NCI-H1930 (cell line): ENCODE results near the gene WFDC1.
A peak's percentile ranks its signal among the peaks of the same experiment; 100 is the strongest.

Experiments used
- DNase-seq, 2 experiments: peaks; one replicate each; lab custom pipeline; 2025; lab: John Stamatoyannopoulos, UW

Gene WFDC1

DNA sequence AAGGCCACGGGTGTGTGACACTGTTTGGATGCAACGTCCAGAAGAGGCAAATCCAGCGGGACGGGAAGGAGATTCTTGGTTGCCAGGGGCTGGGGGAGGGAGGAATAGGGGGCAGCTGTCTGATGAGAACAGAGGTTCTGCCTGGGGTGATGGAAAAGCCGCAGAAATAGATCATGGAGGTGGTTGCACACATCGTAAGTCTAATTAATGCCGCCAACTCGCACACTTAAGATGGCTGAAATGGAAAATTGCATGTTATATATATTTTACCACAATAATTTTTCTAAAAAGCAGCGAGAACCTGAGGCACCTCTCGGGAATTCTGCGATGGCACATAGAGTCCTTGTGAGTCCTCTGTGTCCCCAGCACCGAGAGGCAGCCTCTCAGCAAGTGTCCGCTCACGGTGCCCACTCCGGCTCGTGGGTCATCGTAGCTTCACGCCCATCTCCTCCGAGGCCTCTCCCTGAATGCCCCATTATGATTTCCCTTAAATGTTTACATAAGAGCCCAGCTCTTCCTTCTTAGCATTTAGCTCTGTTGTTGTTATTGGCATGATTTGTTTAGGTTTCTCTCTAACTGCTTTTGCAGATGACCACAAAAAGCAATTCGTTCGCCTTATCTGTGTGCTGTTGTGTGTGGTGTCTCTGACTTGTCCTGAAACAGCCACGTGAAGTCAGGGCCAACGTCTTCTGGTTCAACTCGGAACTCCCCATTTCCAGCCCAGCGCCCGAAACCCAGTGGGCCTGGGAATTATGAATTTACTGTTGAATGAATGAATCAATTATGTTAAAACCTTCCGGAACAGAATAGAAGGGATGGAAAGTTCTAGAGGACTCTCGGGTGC is 7.7 kb downstream of the WFDC1 start:
- no peak for DNase-seq

DNA sequence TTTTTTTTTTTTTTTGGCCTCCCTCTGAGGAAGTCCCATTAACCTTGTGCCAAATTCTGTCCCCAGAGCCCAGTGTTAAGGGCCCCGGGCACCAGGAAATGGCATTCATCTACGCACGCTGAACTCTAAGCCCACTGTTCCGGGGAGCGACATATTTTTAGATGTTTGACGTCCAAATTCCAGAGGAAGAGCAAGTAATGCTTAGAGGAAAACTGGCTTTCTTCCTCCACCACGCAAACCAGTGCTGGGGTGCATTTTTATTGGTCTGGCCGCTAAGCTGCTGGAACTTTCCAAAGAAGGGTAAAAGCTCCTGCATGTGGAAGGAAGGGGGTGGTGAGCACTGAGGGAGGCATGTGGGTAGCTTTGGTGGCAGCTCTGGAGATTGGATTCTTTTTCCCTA is 8.3 kb downstream of the WFDC1 start:
- DNase-seq: no peak

DNA sequence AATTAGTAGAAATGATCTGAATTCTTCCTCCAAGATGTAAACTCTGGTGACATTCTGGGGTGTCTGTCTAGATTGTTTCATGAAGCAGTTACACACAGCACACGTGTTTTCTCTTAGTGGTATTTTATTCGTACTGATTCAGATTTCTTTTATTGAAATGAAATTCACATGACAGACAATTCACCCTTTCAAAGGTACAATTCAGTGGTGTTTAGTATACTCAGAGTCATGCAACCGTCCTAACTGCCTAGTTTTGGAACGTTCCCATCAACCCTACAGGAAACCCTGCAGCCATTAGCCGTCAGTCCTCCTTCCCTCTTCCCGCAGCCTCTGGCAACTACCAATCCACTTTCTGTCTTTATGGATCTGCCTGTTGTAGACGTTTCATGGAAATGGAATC is 8.8 kb downstream of the WFDC1 start:
- no peak for DNase-seq

DNA sequence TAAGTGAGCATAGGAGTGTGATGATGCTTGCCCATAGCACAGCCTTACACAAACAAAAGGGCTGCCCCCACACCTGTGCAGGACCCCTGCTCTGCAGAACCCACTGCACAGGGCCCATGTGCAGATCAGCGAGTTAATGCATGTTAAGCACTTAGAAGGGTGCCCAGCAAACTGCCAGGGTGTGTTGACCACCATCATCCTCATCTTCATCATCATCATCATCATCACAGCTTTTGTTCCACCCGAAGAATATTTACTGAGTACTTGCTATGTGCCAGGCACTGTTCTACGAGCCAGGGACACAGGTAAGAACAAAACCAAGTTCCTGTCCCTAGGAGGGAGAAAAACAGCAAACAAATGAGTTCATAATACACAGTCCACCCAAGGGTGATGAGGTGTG is 11.9 kb downstream of the WFDC1 start:
- DNase-seq: no peak

DNA sequence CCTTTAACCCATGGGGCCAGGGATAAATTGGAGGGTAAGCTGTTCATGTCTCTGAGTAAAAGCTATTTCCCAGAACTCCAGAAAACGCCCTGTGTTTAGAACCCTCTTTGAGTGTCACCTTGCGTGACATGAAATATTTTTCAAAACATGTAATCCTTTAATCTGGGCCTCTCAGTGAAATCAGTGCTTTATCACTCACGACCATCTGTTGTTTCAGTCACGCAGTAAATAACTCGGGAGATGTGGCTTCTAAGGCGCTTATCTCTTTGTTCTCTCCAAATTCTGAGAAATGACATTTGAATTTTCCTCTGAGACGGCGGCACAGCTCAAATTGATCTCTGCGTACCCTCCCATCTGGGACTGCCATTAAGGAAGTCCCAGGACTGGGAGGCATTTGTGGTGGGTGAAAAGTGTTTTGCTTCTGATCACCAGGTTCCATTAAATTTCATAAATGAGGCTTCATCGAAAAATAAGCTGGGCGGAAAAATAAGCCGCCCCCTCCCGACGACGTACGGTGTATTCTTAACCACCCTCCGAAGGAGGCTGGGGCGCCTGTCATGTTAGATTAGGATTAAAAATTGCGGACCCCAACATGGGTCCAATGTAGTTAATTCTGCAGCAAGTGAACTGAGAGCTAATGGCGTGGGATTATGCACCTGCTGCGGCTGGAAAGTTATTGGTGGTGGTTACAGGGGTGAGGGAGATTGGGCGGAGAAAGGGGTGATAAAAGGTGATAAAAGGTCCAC is 12.7 kb downstream of the WFDC1 start:
- DNase-seq: no peak

DNA sequence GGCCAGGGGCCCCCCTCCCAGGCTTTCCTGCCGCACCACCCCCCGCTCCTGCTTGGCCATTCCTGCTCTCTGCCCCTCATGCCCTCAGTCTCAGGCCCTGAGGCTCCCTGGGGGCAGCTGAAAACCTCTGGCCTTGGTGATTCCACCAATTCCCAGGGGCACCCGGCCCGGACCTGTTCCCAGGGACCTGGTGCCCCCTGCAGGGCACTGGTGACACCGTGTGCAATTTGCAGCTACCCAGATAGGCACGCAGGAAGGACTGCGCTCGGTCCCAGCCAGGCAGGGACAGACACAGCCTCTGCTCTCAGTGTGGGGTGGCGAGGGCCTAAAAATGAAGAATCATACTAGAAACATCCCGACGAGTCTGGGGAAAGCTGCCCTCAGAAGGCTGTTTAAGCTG is 13.4 kb downstream of the WFDC1 start:
- peak; percentile 8 to 36 for DNase-seq

DNA sequence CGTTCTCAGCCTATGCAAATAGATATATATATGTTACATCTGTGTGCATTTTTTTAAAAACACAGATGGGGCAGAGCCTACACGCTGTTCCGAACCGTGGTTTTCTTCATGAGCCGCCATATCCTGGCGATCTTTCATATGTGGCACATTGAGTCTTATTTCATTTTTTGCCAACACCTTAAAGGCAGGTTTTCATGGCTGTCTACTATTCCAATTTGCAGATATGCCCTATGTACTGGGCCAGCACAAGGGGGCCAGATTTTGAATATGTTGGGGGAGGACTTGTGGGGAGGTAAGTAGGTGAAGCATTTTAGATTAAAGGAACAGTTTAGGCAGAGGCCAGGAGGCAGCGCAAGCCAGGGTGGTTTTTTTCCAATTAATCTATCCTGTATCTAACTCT is 16.0 kb downstream of the WFDC1 start:
- DNase-seq: no peak

DNA sequence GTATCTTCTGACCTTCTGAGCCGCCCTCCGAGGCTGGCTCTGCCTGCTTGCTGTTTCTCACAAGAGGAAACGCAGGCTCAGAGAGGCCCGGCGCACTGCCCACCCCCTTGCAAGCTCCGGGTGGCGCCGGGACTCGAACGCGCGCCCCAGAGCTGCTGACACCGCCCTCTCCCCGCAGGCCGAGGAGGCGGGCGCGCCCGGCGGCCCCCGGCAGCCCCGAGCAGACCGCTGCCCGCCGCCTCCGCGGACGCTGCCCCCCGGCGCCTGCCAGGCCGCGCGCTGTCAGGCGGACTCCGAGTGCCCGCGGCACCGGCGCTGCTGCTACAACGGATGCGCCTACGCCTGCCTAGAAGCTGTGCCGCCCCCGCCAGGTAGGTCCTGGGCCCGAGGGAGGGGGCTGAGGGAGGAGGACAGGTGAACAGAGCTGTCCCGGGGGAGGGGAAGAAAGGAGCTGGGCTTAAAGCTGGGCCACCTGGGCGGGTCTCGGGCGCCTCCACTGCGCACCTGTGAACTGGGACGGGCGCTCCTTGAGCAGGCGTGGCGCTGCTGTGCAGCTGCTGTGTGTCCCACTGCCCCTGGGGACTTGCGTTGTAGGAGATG is 18.2 kb downstream of the WFDC1 start:
- peak; percentile 52 to 62 for DNase-seq

DNA sequence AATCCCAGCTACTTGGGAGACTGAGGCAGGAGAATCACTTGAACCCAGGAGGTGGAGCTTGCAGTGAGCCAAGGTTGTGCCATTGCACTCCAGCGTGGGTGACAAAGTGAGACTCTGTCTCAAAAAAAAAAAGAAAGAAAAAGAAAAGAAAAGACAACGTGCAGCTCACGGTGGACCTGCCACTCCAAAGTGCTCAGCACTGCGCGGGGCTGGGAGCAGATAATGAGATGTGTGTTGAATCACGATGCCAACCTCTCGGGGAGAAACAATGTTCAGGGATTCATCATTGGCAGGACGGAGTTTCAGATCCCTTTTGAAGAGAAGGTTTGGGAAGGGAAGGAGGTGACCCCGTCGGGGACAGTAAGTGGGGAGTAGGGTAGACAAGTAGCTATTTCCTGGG is 19.2 kb downstream of the WFDC1 start:
- no peak for DNase-seq

DNA sequence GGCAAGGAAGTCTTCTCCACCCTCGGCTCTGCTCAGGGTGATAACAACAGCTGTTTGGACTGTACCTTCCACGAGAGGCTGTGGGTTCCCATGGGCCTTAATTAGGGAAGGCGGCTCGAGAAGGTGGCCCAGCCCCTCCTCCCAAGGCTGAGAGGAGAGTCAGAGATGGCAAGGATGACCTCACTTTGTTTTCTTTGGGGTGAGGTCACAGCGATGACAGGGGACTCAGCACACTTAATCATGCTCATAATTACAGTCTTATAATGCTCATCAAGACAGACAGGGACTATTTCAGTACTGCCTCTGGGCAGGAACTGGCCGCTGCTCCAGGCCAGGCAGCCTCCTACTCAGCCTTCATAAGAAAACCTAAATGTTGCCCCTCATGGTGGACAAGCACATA is 19.7 kb downstream of the WFDC1 start:
- no peak for DNase-seq

DNA sequence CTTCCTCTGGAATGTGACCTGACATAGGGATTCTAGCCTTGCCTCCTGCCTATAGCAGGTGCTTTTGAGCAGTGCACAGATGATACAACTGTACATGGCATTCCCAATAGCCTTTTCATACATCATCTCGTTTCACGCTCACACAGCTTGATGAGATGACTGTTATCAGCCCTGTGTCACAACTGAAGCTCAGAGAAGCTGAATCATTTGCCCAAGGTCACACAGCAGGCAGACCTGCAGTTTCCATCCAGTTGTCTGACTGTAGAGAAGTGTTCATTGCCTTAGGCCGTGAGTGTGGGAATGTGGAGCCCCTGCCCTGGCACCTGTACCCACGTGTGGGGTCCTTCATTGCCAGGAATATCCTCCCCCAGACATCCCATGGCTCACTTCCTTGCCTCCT is 20.1 kb downstream of the WFDC1 start:
- DNase-seq: no peak

DNA sequence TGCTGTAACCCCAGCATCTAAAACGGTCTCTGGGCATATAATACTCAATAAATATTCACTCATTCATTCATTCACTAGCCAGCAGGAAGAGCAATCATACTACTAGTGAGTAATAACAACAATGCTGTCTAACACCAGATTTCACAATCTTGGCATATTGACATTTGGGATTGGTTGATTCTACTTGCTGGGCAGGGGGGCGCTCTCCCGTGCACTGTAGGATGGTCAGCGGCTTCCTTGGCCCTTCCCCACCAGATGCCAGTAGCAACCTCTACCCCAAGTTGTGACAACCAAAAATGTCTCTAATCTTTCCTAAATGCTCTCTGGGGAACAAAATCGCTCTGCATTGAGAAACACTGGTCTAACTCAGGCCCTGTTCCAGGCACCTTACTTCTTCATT is 20.7 kb downstream of the WFDC1 start:
- no peak for DNase-seq

DNA sequence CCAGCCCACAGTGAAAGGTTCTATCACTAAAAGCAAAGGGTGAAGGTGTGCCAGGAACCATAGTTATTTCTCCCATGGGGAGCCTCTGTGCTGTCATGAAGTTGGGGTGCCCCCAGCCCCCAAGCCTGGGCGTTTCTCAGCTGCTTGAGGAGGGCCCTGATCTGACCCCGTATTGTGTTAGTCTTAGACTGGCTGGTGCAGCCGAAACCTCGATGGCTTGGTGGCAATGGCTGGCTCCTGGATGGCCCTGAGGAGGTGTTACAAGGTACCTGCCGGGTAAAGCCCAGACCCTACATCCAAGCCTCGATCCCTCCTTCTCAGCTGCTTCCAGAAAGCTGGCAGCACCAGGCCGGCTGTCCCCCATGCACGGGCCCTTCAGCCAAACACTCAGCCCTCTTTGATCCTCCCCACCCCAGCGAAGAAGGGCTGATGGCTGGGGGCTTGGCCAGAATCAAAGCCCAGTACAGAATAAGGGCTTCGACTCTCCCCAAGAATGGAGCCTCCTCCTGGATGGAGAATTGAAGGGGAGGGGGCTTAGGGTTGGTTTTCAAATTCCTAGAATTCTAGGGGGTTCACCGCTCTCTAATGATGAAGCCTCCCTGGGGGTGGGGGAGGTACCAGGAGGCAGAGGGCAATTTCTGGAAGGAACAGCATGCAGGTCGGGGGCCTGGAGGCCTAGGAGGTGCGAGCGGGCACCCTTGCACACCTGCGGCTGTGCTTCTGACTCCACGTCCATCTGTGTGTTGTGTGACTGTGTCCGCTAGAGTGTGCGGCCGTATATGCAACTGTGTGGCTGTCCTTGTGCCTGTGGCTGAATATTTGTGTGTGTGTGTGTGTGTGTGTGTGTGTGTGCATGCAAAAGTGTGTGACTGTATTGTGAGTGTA is 23.7 kb downstream of the WFDC1 start:
- no peak for DNase-seq

DNA sequence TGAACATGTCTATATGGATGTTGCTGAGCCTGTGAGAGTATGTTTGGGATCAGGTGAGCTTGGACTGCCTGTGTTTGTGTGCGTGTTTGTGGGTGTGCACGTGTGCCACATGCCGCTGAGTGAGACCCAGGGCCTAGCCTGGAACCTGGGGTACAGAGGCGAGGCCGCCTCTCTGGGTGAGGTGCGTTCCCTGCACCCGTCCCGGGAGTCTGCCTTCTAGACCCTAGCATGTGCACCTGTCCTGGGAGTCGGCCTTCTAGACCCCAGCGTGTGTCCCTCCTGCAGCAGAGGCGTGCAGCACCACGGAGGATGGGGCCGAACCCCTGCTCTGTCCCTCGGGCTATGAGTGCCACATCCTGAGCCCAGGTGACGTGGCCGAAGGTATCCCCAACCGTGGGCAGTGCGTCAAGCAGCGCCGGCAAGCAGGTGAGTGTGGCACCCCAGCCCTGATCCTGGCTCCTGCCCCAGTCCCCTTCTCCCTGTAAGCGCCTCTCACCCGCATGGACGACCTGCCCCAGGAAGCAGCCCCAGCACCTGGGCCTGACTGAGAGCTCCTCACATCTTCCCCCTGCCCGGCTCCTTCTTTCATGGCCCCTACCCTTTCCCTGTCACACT is 24.6 kb downstream of the WFDC1 start:
- no peak for DNase-seq

DNA sequence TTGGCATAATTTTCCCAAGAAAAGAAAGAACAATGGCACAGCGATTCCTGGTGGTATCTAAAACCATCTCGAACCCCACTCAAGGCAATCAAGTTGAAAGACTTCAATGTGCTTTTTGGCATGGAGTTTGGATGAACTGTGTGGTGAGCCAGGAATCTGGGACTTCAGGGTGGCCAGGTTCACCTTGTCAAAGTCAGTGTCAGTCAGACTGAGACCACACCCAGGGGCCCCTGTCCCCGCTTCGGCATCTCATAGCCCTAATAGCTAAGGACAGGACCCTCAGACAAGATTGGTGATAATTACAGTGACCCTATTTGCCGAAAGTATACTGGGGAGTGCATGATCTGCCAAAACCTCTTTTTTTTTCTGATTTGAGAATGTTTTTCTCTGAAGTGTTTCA is 25.8 kb downstream of the WFDC1 start:
- no peak for DNase-seq

DNA sequence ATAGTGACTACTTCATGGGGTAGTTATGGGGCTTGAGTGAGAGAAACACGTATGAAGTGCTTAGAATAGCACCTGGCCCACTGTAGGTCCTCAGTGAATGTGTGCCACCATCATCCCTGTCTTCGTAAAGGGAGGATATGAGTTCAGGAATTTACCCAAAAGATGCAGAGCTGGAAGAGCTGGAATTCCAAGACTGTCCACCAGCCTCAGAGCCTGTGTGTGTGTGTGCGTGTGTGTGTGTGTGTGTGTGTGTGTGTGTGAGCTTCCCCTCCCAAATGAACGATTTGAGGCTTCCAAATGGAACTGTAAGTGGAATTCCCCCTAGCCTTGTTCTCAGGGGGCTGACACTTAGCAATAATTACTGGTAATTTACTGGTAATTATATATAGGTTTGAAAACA is 27.3 kb downstream of the WFDC1 start:
- no peak for DNase-seq

DNA sequence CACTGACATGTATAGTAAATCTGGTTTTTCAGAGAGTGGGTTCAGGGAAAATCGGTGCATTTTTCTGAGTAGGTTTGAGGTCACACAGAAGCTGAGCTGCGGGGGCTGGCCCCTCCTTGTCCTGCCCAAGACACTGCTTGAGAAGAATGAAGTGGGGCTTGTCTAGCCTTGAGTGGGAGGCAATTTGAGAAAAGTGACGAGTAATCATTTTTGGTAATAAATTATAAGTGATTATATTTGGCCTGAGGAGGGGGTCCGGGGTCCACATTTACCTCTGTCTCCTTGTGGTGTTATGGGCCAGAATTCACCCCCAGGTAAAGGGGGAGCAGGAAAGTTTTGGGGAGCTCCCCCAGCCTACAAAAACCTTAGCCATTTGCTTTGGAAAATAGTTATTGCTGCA is 28.1 kb downstream of the WFDC1 start:
- no peak for DNase-seq

DNA sequence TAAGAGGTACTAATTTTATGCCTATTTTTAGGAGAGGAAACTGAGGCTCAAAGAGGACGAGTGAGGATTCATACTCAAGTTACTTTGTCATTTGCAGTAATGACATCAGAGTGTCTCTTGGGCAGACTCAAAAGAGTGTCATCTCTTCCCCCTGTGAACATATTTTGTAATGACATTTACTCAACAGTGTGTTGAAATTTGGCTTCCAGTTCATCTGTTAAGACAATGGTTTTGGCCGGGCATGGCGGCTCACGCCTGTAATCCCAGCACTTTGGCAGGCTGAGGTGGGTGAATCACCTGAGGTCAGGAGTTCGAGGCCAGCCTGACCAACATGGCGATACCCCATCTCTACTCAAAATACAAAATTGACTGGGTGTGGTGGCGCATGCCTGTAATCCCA is 28.9 kb downstream of the WFDC1 start:
- no peak for DNase-seq

DNA sequence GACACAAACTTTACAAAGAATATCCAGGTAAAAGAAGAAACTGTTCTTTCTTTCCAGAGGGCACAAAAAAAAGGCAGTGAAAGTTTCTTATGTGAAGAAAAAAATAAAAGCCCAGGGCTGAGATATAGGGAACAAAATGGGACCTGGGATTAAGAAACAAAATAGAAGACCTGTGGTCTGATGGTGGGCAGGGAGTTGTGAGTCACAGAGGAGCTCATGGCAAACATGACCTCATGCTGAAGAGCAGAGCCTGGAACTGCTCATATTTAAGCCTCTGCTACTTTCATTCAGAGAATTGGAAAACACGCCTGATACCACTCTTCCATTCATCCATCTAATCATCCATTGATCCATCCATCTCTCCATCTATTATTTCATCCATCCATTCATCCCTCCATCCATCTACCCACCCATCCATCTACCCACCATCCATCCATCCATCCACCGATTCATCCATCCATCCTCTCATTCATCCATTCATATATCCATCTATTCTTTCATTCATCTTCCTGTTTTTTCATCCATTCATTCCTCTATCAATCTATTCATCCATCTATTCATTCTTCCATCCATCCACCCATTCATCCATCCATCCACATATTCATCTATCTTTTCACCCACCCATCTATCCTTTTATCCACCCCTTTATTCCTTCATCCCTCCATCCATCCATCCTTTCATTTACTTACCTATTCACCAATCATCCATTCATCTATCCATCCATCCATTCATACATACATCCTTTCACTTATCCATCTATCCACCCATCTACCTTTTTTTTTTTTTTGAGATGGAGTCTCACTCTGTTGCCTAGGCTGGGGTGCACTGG is 30.0 kb downstream of the WFDC1 start:
- DNase-seq: no peak

DNA sequence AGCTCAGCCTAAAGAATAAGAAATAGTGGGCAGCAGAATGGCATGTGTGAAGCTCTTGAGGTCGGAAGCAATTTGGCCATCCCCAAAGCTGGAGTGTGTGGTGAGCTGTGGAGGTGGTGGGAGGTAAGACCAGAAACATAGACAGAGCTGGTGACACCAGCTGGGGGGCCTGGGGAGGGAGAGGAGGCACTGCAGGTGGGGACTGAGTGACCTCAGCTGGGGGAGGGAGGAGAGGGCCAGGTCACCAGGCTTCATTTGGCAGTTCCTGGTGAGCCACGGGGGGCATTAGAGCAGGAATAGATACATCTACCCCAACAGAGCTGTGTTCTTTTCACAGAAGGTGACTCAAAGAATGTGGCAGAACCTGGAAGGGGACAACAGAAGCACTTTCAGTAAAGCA is 31.9 kb downstream of the WFDC1 start:
- DNase-seq: no peak
